A549 (cell line): ENCODE data around the gene CFAP77.

Experiments
- EP300 ChIP-seq, 2 experiments: fragments of >200 bp; sonication (Bioruptor Twin); formaldehyde crosslinking; IDR thresholded peaks; 2 replicates in 1 of 2; 3 replicates in 1 of 2; pipeline ENCODE4 v1.6.1; 2016 to 2017
- TFCP2L1 ChIP-seq: fragments of 250-450 bp; sonication (Bioruptor Pico); IDR thresholded peaks from 2 replicates; pipeline ENCODE4 v1.5.0; 2021; ENCODE audit warnings: mild to moderate bottlenecking

- no peak for TF ChIP-seq TFCP2L1 (CRISPR knock-in tag)
- TF ChIP-seq EP300 (IDR thresholded peaks at IDR 0.05): no peak
These were observed 150.7 kb downstream of the CFAP77 start for GRCh38 chr9:132560616-132561202.
